ENCODE measurements around the gene SPATS2L.
A peak's percentile ranks its signal among the peaks of the same experiment; 100 is the strongest.

The SPATS2L gene

GRCh38 chr2:200442471-200442870, 136.0 kb downstream of the SPATS2L start:
- no peak for DNase-seq

GRCh38 chr2:200443376-200443775, 136.9 kb downstream of the SPATS2L start:
- no peak for DNase-seq

- DNase-seq = no peak
Observed at GRCh38 chr2:200443916-200444315, 137.4 kb downstream of the SPATS2L start.

- peak in 1 of 56 donors; percentile 33 for DNase-seq
Observed at GRCh38 chr2:200444530-200444929, 138.0 kb downstream of the SPATS2L start.

- no peak for DNase-seq
Observed at GRCh38 chr2:200445284-200445683, 138.8 kb downstream of the SPATS2L start.

GRCh38 chr2:200446612-200447011, 140.1 kb downstream of the SPATS2L start:
- no peak for DNase-seq

GRCh38 chr2:200447139-200447855, 140.8 kb downstream of the SPATS2L start:
- no peak for DNase-seq

GRCh38 chr2:200448455-200448854, 142.0 kb downstream of the SPATS2L start:
- no peak for DNase-seq

- no peak for DNase-seq
Observed at GRCh38 chr2:200449149-200449548, 142.7 kb downstream of the SPATS2L start.

GRCh38 chr2:200450288-200450687, 143.8 kb downstream of the SPATS2L start:
- DNase-seq = no peak

- no peak for DNase-seq
Observed at GRCh38 chr2:200451511-200451910, 145.0 kb downstream of the SPATS2L start.

- no peak for DNase-seq
Observed at GRCh38 chr2:200452377-200452776, 145.9 kb downstream of the SPATS2L start.

GRCh38 chr2:200453142-200453852, 146.8 kb downstream of the SPATS2L start:
- DNase-seq = no peak

- DNase-seq = no peak
Observed at GRCh38 chr2:200453853-200454534, 147.5 kb downstream of the SPATS2L start.

- DNase-seq = no peak
Observed at GRCh38 chr2:200454927-200455801, 148.7 kb downstream of the SPATS2L start.

- peak in 2 of 56 donors; percentile 16 to 30 for DNase-seq
Observed at GRCh38 chr2:200455958-200456421, 149.5 kb downstream of the SPATS2L start.

- peak in 5 of 56 donors; percentile 12 to 34 (median 25) for DNase-seq
Observed at GRCh38 chr2:200456567-200456966, 150.1 kb downstream of the SPATS2L start.

GRCh38 chr2:200459101-200459500, 152.6 kb downstream of the SPATS2L start:
- no peak for DNase-seq

- DNase-seq = no peak
Observed at GRCh38 chr2:200461846-200462710, 155.6 kb downstream of the SPATS2L start.

GRCh38 chr2:200463452-200463851, 157.0 kb downstream of the SPATS2L start:
- DNase-seq = no peak

All from nucleus accumbens (tissue), 56 donors.